HepG2 (cell line): ENCODE data around the gene PIP5K1A. TPM values are rescaled to one million over a fixed set of nuclear protein-coding genes. Genes with fewer than 3 reads are reported as not detected.
A peak's percentile ranks its signal among the peaks of the same experiment; 100 is the strongest.

Experiments used
- DNMT3B ChIP-seq: conservative IDR thresholded peaks from 2 replicates; pipeline ENCODE4 v1.6.1; 2016; ENCODE audit warnings: missing biosample characterization, control low read depth
- HIVEP1 ChIP-seq: sonication (generic); formaldehyde crosslinking; IDR thresholded peaks from 2 replicates; pipeline ENCODE4 v1.4.0; 2020; ENCODE audit warnings: mild to moderate bottlenecking, missing genetic modification reagents
- JUNB ChIP-seq: sonication (generic); formaldehyde crosslinking; IDR thresholded peaks from 2 replicates; pipeline ENCODE4 v1.8.0; 2022; ENCODE audit warnings: missing genetic modification reagents, mild to moderate bottlenecking, borderline replicate concordance
- KLF6 ChIP-seq: IDR thresholded peaks from 2 replicates; pipeline ENCODE4 v1.8.0; 2016; ENCODE audit warnings: missing biosample characterization, missing genetic modification reagents
- MAFG ChIP-seq: sonication (generic); formaldehyde crosslinking; IDR thresholded peaks from 2 replicates; pipeline ENCODE4 v1.5.1; 2020; ENCODE audit warnings: mild to moderate bottlenecking, missing genetic modification reagents
- PAWR ChIP-seq: sonication (generic); formaldehyde crosslinking; IDR thresholded peaks from 2 replicates; pipeline ENCODE4 v1.4.0; 2020; ENCODE audit warnings: missing genetic modification reagents, mild to moderate bottlenecking, borderline replicate concordance
- PCBP2 ChIP-seq: fragments of 200-400 bp; formaldehyde crosslinking; optimal IDR thresholded peaks from 2 replicates; pipeline ENCODE3; 2018; ENCODE audit warnings: low read length, low read depth; ENCODE audit not compliant: poor library complexity, severe bottlenecking
- PHF20 ChIP-seq: sonication (generic); formaldehyde crosslinking; IDR thresholded peaks from 2 replicates; pipeline ENCODE4 v1.5.0; 2020; ENCODE audit warnings: mild to moderate bottlenecking, missing genetic modification reagents
- SAP130 ChIP-seq: IDR thresholded peaks from 2 replicates; pipeline ENCODE4 v1.6.1; 2016; ENCODE audit warnings: low read depth
- ZC3H13 ChIP-seq: sonication (generic); formaldehyde crosslinking; IDR thresholded peaks from 2 replicates; pipeline ENCODE4 v1.8.1; 2023; ENCODE audit warnings: mild to moderate bottlenecking, missing genetic modification reagents, moderate library complexity
- ZNF180 ChIP-seq: sonication (generic); formaldehyde crosslinking; IDR thresholded peaks from 2 replicates; pipeline ENCODE4 v1.4.0; 2020; ENCODE audit warnings: low read depth, missing genetic modification reagents, borderline replicate concordance
- ZNF263 ChIP-seq: sonication (generic); formaldehyde crosslinking; IDR thresholded peaks from 2 replicates; pipeline ENCODE4 v1.4.0; 2020; ENCODE audit warnings: missing genetic modification reagents
- polyA plus RNA-seq, 8 experiments: library from polyadenylated mRNA; depleted of rRNA in 3 of 8; stranded (reverse) in 7 of 8; unstranded in 1 of 8; fragments of >200 nt; fragmentation: Illumina TruSeq in 4 of 8; extraction: Trizol in 4 of 8; gene quantifications; 2 replicates each; pipeline versions ENCODE4 v1.2.1 to v1.2.3, GENCODE V29; 2011 to 2016; ENCODE audit warnings: low read depth in 4 of 8, missing spikeins in 1 of 8, mixed read lengths in 1 of 8; ENCODE audit not compliant: insufficient read depth in 1 of 8
- total RNA-seq, 5 experiments: library from RNA; depleted of rRNA; stranded (reverse); fragments of >200 nt; fragmentation: Illumina TruSeq; extraction: Trizol; gene quantifications; 2 replicates each; pipeline ENCODE4 v1.2.3, GENCODE V29; 2016; ENCODE audit warnings: low read depth in 1 of 5
- TF ChIP-seq, protein P1 (sequence below): sonication (generic); formaldehyde crosslinking; IDR thresholded peaks from 2 replicates; pipeline ENCODE4 v1.5.0; 2020; ENCODE audit warnings: missing genetic modification reagents
- TF ChIP-seq, protein P2 (sequence below): sonication (generic); formaldehyde crosslinking; IDR thresholded peaks from 2 replicates; pipeline ENCODE4 v1.5.1; 2020; ENCODE audit warnings: mild to moderate bottlenecking, missing genetic modification reagents, borderline replicate concordance
- TF ChIP-seq, protein P3 (sequence below): sonication (generic); formaldehyde crosslinking; IDR thresholded peaks from 2 replicates; pipeline ENCODE4 v1.8.1; 2023; ENCODE audit warnings: mild to moderate bottlenecking, missing genetic modification reagents
- TF ChIP-seq, protein P4 (sequence below): IDR thresholded peaks from 2 replicates; pipeline ENCODE4 v1.6.1; 2012; ENCODE audit warnings: low read depth, low read length, improper control_type of control experiment
- TF ChIP-seq, protein P5 (sequence below): IDR thresholded peaks from 2 replicates; pipeline ENCODE4 v1.6.1; 2016; ENCODE audit warnings: missing biosample characterization, missing genetic modification reagents, low read depth

The PIP5K1A gene
- total and polyA plus RNA-seq, 2 of the 13 experiments (the other 11 are each of a cell fraction or from before 2014, with no cell fraction given): 45.3 to 65.1 TPM

DNA sequence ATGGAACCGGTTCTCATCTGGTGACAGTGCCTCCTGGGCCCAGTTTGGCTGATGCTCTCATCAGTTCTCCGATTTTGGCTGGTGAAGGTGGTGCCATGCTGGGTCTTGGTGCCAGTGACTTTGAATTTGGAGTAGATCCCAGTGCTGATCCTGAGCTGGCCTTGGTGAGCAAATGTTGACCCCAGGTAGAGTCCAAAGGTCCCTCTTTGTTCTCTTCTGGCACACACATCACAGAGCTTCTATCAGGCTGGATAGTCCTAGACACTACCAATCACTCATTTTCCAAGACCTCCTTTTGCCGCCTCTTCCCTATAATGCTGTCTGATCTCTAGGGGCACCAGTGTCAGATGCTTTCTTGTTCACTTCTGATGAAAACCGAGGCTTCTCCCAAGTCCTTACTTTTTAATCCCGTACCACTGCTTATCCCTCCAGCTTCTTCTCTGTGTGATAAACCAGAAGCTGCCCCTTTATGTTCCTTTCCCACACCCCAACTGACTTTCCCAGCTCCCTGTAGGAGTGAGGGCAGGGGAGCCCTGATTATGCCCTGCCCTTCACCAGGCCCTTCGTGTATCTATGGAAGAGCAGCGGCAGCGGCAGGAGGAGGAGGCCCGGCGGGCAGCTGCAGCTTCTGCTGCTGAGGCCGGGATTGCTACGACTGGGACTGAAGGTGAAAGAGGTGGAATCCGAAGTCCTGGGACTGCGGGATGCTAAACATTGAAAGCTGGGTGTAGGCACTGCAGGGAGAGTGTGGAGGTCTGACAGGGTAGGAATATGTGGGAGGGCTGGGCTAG, 67.3 kb downstream of the PIP5K1A start (continued):
- TF ChIP-seq, protein P1, sequence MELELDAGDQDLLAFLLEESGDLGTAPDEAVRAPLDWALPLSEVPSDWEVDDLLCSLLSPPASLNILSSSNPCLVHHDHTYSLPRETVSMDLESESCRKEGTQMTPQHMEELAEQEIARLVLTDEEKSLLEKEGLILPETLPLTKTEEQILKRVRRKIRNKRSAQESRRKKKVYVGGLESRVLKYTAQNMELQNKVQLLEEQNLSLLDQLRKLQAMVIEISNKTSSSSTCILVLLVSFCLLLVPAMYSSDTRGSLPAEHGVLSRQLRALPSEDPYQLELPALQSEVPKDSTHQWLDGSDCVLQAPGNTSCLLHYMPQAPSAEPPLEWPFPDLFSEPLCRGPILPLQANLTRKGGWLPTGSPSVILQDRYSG: no peak
- no peak for TF ChIP-seq PAWR (CRISPR knock-in tag)
- TF ChIP-seq KLF6 (CRISPR knock-in tag): no peak
- no peak for TF ChIP-seq ZNF180
- TF ChIP-seq, protein P2, sequence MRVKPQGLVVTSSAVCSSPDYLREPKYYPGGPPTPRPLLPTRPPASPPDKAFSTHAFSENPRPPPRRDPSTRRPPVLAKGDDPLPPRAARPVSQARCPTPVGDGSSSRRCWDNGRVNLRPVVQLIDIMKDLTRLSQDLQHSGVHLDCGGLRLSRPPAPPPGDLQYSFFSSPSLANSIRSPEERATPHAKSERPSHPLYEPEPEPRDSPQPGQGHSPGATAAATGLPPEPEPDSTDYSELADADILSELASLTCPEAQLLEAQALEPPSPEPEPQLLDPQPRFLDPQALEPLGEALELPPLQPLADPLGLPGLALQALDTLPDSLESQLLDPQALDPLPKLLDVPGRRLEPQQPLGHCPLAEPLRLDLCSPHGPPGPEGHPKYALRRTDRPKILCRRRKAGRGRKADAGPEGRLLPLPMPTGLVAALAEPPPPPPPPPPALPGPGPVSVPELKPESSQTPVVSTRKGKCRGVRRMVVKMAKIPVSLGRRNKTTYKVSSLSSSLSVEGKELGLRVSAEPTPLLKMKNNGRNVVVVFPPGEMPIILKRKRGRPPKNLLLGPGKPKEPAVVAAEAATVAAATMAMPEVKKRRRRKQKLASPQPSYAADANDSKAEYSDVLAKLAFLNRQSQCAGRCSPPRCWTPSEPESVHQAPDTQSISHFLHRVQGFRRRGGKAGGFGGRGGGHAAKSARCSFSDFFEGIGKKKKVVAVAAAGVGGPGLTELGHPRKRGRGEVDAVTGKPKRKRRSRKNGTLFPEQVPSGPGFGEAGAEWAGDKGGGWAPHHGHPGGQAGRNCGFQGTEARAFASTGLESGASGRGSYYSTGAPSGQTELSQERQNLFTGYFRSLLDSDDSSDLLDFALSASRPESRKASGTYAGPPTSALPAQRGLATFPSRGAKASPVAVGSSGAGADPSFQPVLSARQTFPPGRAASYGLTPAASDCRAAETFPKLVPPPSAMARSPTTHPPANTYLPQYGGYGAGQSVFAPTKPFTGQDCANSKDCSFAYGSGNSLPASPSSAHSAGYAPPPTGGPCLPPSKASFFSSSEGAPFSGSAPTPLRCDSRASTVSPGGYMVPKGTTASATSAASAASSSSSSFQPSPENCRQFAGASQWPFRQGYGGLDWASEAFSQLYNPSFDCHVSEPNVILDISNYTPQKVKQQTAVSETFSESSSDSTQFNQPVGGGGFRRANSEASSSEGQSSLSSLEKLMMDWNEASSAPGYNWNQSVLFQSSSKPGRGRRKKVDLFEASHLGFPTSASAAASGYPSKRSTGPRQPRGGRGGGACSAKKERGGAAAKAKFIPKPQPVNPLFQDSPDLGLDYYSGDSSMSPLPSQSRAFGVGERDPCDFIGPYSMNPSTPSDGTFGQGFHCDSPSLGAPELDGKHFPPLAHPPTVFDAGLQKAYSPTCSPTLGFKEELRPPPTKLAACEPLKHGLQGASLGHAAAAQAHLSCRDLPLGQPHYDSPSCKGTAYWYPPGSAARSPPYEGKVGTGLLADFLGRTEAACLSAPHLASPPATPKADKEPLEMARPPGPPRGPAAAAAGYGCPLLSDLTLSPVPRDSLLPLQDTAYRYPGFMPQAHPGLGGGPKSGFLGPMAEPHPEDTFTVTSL (CRISPR knock-in tag): no peak
- TF ChIP-seq, protein P3, sequence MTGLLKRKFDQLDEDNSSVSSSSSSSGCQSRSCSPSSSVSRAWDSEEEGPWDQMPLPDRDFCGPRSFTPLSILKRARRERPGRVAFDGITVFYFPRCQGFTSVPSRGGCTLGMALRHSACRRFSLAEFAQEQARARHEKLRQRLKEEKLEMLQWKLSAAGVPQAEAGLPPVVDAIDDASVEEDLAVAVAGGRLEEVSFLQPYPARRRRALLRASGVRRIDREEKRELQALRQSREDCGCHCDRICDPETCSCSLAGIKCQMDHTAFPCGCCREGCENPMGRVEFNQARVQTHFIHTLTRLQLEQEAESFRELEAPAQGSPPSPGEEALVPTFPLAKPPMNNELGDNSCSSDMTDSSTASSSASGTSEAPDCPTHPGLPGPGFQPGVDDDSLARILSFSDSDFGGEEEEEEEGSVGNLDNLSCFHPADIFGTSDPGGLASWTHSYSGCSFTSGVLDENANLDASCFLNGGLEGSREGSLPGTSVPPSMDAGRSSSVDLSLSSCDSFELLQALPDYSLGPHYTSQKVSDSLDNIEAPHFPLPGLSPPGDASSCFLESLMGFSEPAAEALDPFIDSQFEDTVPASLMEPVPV: no peak
- TF ChIP-seq JUNB: no peak
- TF ChIP-seq HIVEP1 (CRISPR knock-in tag): no peak
- TF ChIP-seq ZC3H13: no peak
- no peak for TF ChIP-seq ZNF263 (CRISPR knock-in tag)
- TF ChIP-seq MAFG (CRISPR knock-in tag): no peak
- no peak for TF ChIP-seq PHF20 (CRISPR knock-in tag)
- TF ChIP-seq, protein P4, sequence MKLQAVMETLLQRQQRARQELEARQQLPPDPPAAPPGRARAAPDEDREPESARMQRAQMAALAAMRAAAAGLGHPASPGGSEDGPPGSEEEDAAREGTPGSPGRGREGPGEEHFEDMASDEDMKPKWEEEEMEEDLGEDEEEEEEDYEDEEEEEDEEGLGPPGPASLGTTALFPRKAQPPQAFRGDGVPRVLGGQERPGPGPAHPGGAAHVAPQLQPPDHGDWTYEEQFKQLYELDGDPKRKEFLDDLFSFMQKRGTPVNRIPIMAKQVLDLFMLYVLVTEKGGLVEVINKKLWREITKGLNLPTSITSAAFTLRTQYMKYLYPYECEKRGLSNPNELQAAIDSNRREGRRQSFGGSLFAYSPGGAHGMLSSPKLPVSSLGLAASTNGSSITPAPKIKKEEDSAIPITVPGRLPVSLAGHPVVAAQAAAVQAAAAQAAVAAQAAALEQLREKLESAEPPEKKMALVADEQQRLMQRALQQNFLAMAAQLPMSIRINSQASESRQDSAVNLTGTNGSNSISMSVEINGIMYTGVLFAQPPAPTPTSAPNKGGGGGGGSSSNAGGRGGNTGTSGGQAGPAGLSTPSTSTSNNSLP: no peak
- TF ChIP-seq, protein P5, sequence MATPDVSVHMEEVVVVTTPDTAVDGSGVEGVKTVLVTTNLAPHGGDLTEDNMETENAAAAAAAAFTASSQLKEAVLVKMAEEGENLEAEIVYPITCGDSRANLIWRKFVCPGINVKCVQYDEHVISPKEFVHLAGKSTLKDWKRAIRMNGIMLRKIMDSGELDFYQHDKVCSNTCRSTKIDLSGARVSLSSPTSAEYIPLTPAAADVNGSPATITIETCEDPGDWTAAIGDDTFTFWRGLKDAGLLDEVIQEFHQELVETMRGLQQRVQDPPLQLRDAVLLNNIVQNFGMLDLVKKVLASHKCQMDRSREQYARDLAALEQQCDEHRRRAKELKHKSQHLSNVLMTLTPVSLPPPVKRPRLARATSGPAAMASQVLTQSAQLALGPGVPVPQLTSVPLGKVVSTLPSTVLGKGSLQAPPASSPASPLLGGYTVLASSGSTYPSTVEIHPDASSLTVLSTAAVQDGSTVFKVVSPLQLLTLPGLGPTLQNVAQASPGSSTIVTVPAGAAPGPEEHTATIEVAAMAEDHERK: no peak
- no peak for TF ChIP-seq DNMT3B
- peak; percentile 68 for TF ChIP-seq SAP130 (CRISPR knock-in tag)
- no peak for TF ChIP-seq PCBP2
